MM.1S (cell line): ENCODE measurements around the gene UNKL.

Experiments used
- CTCF ChIP-seq: fragments of 300-600 bp; sonication (generic); IDR thresholded peaks from 2 replicates; pipeline ENCODE4 v1.5.1; 2016; ENCODE audit warnings: antibody characterized with exemption, low read length, mixed read lengths
- EZH2 ChIP-seq: fragments of 300-600 bp; sonication (generic); optimal IDR thresholded peaks from 2 replicates; pipeline ENCODE3; 2017; ENCODE audit warnings: low read depth, mild to moderate bottlenecking, antibody characterized with exemption, low read length, mixed read lengths

- no peak for TF ChIP-seq CTCF
- TF ChIP-seq EZH2: no peak
Observed at GRCh38 chr16:1317479-1318267, 96.8 kb downstream of the UNKL start.
